GM12875 (cell line): ENCODE results near the gene ZBTB20.

ENCODE experiments used
- H3K4me3 ChIP-seq: one replicate; pipeline ENCODE4 v1.5.1; 2011; ENCODE audit warnings: low read depth, low read length, control low read depth
- CTCF ChIP-seq: IDR thresholded peaks from 2 replicates; pipeline ENCODE4 v1.5.1; 2011; ENCODE audit warnings: low read depth, mild to moderate bottlenecking, control low read depth, inconsistent platforms, low read length, moderate library complexity, borderline replicate concordance; ENCODE audit not compliant: insufficient read depth

Gene ZBTB20

GRCh38 chr3:115147329-115148141 lies 447 bp upstream of the ZBTB20 start:
- no peak for TF ChIP-seq CTCF
- peak overlapping the region; percentile 98 for H3K4me3 ChIP-seq

GRCh38 chr3:115146032-115146417 lies 1.1 kb downstream of the ZBTB20 start:
- TF ChIP-seq CTCF = no peak
- peak overlapping the region; percentile 74 for H3K4me3 ChIP-seq

GRCh38 chr3:115141033-115141757 lies 5.9 kb downstream of the ZBTB20 start:
- no peak for TF ChIP-seq CTCF

GRCh38 chr3:115139072-115139471 lies 8.0 kb downstream of the ZBTB20 start:
- no peak for TF ChIP-seq CTCF
- no peak overlapping the region for H3K4me3 ChIP-seq

More at GRCh38 chr3:115141033-115141757, 5.9 kb downstream of the ZBTB20 start:
- H3K4me3 ChIP-seq = no peak overlapping the region

- no peak overlapping the region for H3K4me3 ChIP-seq
- TF ChIP-seq CTCF = no peak
Observed at GRCh38 chr3:115134648-115135347, 12.3 kb downstream of the ZBTB20 start.

GRCh38 chr3:115127208-115127607 lies 19.9 kb downstream of the ZBTB20 start:
- TF ChIP-seq CTCF = no peak
- H3K4me3 ChIP-seq = no peak overlapping the region
